Measurements from ENCODE around the gene DYNC1I1. TPM values are rescaled to one million over a fixed set of nuclear protein-coding genes. Genes with fewer than 3 reads are reported as not detected.

DYNC1I1 gene
- total and polyA plus RNA-seq, 2 donors (not counting 3 experiments of a cell fraction or from before 2014, with no cell fraction given): 1.8 to 3.6 TPM

DNA sequence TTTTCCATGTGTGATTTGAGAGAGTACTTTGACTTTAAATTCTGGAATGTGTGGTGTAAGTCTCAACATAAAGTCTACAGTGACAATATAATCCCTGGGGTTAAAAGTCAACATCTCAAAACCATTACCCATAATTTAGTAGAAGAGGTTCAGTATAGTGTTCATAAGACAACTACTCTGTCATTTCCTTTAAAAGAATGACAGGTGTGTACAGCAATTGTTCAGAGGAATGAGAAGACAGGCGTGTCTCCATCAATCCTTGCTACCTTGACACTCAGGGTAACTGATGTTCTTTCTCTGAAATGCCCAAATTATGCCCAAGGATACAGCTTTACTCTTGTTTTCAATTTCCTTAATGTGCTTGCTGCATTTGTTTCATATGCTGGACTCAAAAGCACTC, 256.4 kb downstream of the DYNC1I1 start:
- Histone ChIP-seq H3K4me1 (ENCODE audit: control insufficient read depth, extremely low read depth, insufficient read depth, low read length) (peaks cover 5% of the 10 kb centered on the region), H3K27me3 (ENCODE audit: control insufficient read depth in 2 of 2, insufficient read depth in 2 of 2, low read length in 2 of 2) (no peaks in the 10 kb centered on the region), H3K36me3 (ENCODE audit: control insufficient read depth in 2 of 2, extremely low read depth in 1 of 2, insufficient read depth in 2 of 2, low read length in 2 of 2) (no peaks in the 10 kb centered on the region), H3K9ac (replicated peaks; ENCODE audit: extremely low read depth, insufficient read depth, low read length) (no peak overlapping the region), H2AFZ (ENCODE audit: low read depth, low read length) (no peak overlapping the region), H3K9me3 (replicated peaks; ENCODE audit: control insufficient read depth, insufficient read depth, low read length) (no peaks in the 10 kb centered on the region), H3K9me1 (replicated peaks; ENCODE audit: control insufficient read depth, extremely low read depth, insufficient read depth, low read length) (no peaks in the 10 kb centered on the region), H4K20me1 (replicated peaks; ENCODE audit: control insufficient read depth, extremely low read depth, insufficient read depth, low read length) (no peaks in the 10 kb centered on the region), H3K79me2 (ENCODE audit: control insufficient read depth, insufficient read depth, low read length) (no peaks in the 10 kb centered on the region), H3K27ac (ENCODE audit: insufficient read depth, low read depth, low read length) (no peak overlapping the region), H3K4me3 (replicated peaks in 1 of 3; ENCODE audit: insufficient read depth in 1 of 3, low read depth in 1 of 3, low read length in 3 of 3) (no peak overlapping the region), H3K4me2 (ENCODE audit: insufficient read depth, low read length) (no peak overlapping the region)
- DNase-seq (ENCODE audit: low read depth, low spot score): no peak
- CTCF ChIA-PET: no interaction called here
- no peak for FAIRE-seq
- intact Hi-C loops (cut with micrococcal nuclease) (no loop called here), dilution Hi-C loops (cut with MboI; ENCODE audit: extremely low pct_ligation_motif_present, low sequenced_read_pairs) (no loop called here)
- no TSS peak for BruUV-seq (replicated peaks)
- no peak for TF ChIP-seq POLR2AphosphoS5 (IDR thresholded peaks at IDR 0.05; ENCODE audit: insufficient read depth, low read depth, low read length)
- TF ChIP-seq MYC (IDR thresholded peaks at IDR 0.05; ENCODE audit: low read depth, low read length): no peak
- TF ChIP-seq GATA2 (IDR thresholded peaks at IDR 0.05; ENCODE audit: insufficient read depth, insufficient read length, low read depth, low read length): no peak
- TF ChIP-seq FOS (IDR thresholded peaks at IDR 0.05; ENCODE audit: borderline replicate concordance, insufficient read depth, low read length): no peak
- TF ChIP-seq JUN (IDR thresholded peaks at IDR 0.05; ENCODE audit: borderline replicate concordance, insufficient read depth, insufficient read length, low read depth): no peak
- TF ChIP-seq, protein P1, sequence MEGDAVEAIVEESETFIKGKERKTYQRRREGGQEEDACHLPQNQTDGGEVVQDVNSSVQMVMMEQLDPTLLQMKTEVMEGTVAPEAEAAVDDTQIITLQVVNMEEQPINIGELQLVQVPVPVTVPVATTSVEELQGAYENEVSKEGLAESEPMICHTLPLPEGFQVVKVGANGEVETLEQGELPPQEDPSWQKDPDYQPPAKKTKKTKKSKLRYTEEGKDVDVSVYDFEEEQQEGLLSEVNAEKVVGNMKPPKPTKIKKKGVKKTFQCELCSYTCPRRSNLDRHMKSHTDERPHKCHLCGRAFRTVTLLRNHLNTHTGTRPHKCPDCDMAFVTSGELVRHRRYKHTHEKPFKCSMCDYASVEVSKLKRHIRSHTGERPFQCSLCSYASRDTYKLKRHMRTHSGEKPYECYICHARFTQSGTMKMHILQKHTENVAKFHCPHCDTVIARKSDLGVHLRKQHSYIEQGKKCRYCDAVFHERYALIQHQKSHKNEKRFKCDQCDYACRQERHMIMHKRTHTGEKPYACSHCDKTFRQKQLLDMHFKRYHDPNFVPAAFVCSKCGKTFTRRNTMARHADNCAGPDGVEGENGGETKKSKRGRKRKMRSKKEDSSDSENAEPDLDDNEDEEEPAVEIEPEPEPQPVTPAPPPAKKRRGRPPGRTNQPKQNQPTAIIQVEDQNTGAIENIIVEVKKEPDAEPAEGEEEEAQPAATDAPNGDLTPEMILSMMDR (IDR thresholded peaks at IDR 0.05; ENCODE audit: extremely low read depth in 1 of 2, insufficient read depth in 1 of 2, low read depth in 1 of 2, low read length in 2 of 2): no peak
- POLR2A ChIA-PET: no interaction called here
